Tibial nerve (tissue), 4 donors: ENCODE data around the gene TSC22D1. TPM values are rescaled to one million over a fixed set of nuclear protein-coding genes. Genes with fewer than 3 reads are reported as not detected.

Experiments used
- DNase-seq, 2 donors: peaks; one replicate each; pipeline ENCODE4 v3.0.0-alpha.2; 2019; ENCODE audit warnings: low spot score in 2 of 2
- H3K27ac ChIP-seq, 4 donors: fragments of 200-600 bp; sonication (generic) in 3 of 4; one replicate each; pipeline ENCODE4 v1.5.1; 2017 to 2019; ENCODE audit warnings: mild to moderate bottlenecking in 1 of 4
- H3K27me3 ChIP-seq, 2 donors: fragments of 200-600 bp; sonication (generic) in 1 of 2; one replicate each; pipeline versions ENCODE4 v1.5.1 to v1.6.0; 2017 to 2019
- H3K36me3 ChIP-seq, 3 donors: fragments of 200-600 bp; sonication (generic); one replicate each; pipeline ENCODE4 v1.5.1; 2018 to 2019
- H3K4me1 ChIP-seq, 4 donors: fragments of 200-600 bp; sonication (generic) in 3 of 4; one replicate each; pipeline ENCODE4 v1.5.1; 2017 to 2019
- H3K4me3 ChIP-seq, 4 donors: fragments of 200-600 bp; sonication (generic) in 3 of 4; one replicate each; pipeline ENCODE4 v1.5.1; 2017 to 2019; ENCODE audit warnings: mild to moderate bottlenecking in 1 of 4, moderate library complexity in 1 of 4
- H3K9me3 ChIP-seq, 4 donors: fragments of 200-600 bp; sonication (generic) in 3 of 4; one replicate each; pipeline ENCODE4 v1.5.1; 2017 to 2019
- EP300 ChIP-seq, 2 donors: sonication (generic); formaldehyde crosslinking; IDR thresholded peaks; one replicate each; pipeline ENCODE4 v1.6.1; 2017; ENCODE audit warnings: antibody characterized with exemption in 2 of 2, mild to moderate bottlenecking in 1 of 2
- POLR2A ChIP-seq, 2 donors: fragments of 450-650 bp; IDR thresholded peaks; one replicate each; pipeline ENCODE4 v1.6.1; 2017; ENCODE audit warnings: antibody characterized with exemption in 2 of 2, mild to moderate bottlenecking in 2 of 2, moderate library complexity in 2 of 2
- WGBS, 2 donors: methylation state at CpG; one replicate each; pipeline ENCODE4 v1.1.5; 2018; 5-methylcytosine and 5-hydroxymethylcytosine counted together
- total RNA-seq, 4 donors: library from RNA; depleted of rRNA; stranded (reverse); fragments of >200 nt; gene quantifications; one replicate each; pipeline ENCODE4 v1.1.0, GENCODE V29; 2016
- TF ChIP-seq, protein P1 (sequence below), 5 experiments: fragments of 200-600 bp in 3 of 5; fragments of 450-650 bp in 2 of 5; sonication (generic) in 3 of 5; IDR thresholded peaks; one replicate each; pipeline ENCODE4 v1.5.1; 2016 to 2019; ENCODE audit warnings: antibody characterized with exemption in 5 of 5, mild to moderate bottlenecking in 3 of 5, moderate library complexity in 2 of 5

Gene TSC22D1
- total RNA-seq, 4 donors from 2014 or later: 203 to 334 (median 213) TPM

DNA sequence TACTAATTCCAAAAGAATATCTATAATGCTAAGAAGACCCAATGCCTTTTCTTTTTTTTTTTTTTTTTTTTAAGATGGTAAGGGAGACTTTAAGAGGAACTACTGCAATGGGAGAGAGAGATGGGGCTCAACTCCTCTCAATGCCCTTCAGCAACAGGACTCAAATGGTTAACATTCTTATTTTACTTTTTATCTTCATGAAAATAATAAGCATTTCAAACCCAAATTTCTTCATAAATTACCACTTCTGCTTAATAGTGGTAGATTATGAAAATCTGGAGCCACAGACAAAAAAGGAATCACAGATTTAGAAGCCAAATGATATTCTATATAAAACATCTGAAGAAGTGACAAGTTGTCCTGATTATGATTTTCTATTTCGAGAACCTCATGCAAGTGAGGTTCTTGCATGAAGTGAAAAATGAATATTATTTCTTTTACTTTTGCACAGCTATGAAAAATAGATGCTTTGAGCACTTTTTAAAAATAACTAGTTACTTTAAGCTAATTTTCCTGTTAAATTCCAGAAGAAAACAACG lies 128.3 kb downstream of the TSC22D1 start:
- TF ChIP-seq, protein P1, sequence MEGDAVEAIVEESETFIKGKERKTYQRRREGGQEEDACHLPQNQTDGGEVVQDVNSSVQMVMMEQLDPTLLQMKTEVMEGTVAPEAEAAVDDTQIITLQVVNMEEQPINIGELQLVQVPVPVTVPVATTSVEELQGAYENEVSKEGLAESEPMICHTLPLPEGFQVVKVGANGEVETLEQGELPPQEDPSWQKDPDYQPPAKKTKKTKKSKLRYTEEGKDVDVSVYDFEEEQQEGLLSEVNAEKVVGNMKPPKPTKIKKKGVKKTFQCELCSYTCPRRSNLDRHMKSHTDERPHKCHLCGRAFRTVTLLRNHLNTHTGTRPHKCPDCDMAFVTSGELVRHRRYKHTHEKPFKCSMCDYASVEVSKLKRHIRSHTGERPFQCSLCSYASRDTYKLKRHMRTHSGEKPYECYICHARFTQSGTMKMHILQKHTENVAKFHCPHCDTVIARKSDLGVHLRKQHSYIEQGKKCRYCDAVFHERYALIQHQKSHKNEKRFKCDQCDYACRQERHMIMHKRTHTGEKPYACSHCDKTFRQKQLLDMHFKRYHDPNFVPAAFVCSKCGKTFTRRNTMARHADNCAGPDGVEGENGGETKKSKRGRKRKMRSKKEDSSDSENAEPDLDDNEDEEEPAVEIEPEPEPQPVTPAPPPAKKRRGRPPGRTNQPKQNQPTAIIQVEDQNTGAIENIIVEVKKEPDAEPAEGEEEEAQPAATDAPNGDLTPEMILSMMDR (IDR thresholded peaks at IDR 0.05): no peak
- TF ChIP-seq EP300 (IDR thresholded peaks at IDR 0.05): no peak
- no peak for TF ChIP-seq POLR2A (IDR thresholded peaks at IDR 0.05)
- H3K4me1 ChIP-seq: no peaks in the 10 kb centered on the region
- WGBS, 2 donors: 95 to 98% methylated on average over 2 of the region's 2 CpGs
- H3K9me3 ChIP-seq: peaks cover 0 to 4% (median 0%) of the 10 kb centered on the region in 4 donors
- no peak overlapping the region for H3K27ac ChIP-seq
- no peak for DNase-seq
- H3K4me3 ChIP-seq: no peak overlapping the region
- no peaks in the 10 kb centered on the region for H3K27me3 ChIP-seq
- no peaks in the 10 kb centered on the region for H3K36me3 ChIP-seq

DNA sequence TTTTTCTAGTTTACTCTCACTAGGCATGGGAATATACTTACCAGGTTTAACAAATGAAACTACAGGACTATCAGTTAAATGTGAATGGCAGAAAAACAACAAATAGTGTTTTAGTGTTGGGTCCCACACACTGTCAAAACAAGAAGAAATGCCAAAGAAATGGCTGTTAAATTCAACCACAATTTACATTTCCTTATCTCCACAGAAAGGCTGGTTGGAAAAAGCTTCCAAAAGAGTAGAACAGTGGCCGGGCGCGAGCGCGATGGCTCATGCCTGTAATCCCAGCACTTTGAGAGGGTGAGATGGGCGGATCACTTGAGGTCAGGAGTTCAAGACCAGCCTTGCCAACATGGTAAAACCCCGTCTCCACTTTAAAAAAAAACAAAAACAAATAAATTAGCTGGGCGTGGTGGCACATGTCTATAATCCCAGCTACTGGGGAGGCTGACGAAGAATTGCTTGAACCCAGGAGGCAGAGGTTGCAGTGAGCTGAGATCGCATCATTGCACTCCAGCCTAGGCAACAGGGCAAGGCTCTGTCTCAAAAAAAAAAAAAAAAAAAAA lies 136.0 kb downstream of the TSC22D1 start:
- TF ChIP-seq, protein P1 (IDR thresholded peaks at IDR 0.05): no peak
- no peak for TF ChIP-seq EP300 (IDR thresholded peaks at IDR 0.05)
- TF ChIP-seq POLR2A (IDR thresholded peaks at IDR 0.05): no peak
- no peak overlapping the region for H3K27ac ChIP-seq

DNA sequence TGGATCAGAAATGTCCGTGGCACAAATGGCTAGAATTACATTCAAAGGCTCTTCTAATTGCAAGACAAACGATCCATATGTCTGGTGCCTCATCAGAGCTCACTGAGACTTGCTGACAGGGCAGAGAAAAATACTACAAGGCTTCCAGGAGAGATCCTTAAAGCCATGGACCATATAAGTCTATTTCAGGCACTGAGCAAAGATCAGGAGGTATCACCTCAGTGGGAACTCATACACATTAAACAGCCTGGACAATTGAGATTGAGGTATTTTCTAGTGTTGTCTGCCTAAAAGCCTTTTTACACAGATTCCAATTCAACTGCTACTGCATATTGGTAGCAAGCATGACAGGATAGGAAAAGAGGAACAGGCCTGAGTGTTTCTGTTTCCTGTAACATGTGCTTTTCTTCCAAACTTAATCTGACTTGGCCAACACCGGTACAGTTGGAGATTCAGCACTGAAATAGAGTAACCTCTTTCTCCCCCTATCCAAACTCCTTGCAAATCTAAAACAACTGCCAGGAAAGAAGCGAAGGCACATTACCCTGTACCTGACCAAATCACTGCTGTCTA lies 136.6 kb downstream of the TSC22D1 start:
- DNase-seq: no peak
- H3K4me1 ChIP-seq: peaks cover 0 to 17% (median under 1%) of the 10 kb centered on the region in 4 donors
- 65 to 66% methylated on average over 4 of the region's 4 CpGs for WGBS, 2 donors
- no peak overlapping the region for H3K27ac ChIP-seq
- no peaks in the 10 kb centered on the region for H3K9me3 ChIP-seq
- no peaks in the 10 kb centered on the region for H3K27me3 ChIP-seq
- peaks cover 0 to 3% (median 0%) of the 10 kb centered on the region in 3 donors for H3K36me3 ChIP-seq
- TF ChIP-seq, protein P1 (IDR thresholded peaks at IDR 0.05): no peak
- TF ChIP-seq POLR2A (IDR thresholded peaks at IDR 0.05) (no peak), EP300 (IDR thresholded peaks at IDR 0.05) (no peak)
- H3K4me3 ChIP-seq: no peak overlapping the region

More for the DNA sequence above, 136.0 kb downstream of the TSC22D1 start:
- no peak overlapping the region for H3K4me3 ChIP-seq
- no peaks in the 10 kb centered on the region for H3K9me3 ChIP-seq
- no peaks in the 10 kb centered on the region for H3K27me3 ChIP-seq
- peaks cover 0 to 13% (median 0%) of the 10 kb centered on the region in 4 donors for H3K4me1 ChIP-seq
- DNase-seq: no peak
- WGBS, 2 donors: 78 to 81% methylated on average over 10 of the region's 10 CpGs
- H3K36me3 ChIP-seq: no peaks in the 10 kb centered on the region

DNA sequence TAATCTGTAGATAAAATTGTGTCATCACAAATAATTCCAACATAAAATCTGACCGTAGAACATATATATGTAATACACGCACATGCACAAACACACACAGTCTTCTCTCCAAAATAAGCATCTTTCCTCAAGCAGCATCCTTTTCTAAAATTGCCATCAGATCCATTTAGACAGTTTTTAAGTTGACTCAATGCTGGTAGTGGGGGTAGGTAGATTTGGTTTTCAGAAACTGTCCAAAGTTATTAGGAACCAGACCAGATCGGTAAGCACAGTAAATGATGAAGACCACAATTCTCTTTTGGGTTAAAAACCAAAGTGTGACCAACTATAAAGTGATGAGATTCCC lies 137.9 kb downstream of the TSC22D1 start:
- no peak for DNase-seq
- Histone ChIP-seq H3K4me1 (peaks cover 0 to 30% (median 3%) of the 10 kb centered on the region in 4 donors), H3K36me3 (peaks cover 0 to 16% (median 0%) of the 10 kb centered on the region in 3 donors), H3K27me3 (no peaks in the 10 kb centered on the region), H3K27ac (no peak overlapping the region), H3K4me3 (no peak overlapping the region), H3K9me3 (no peaks in the 10 kb centered on the region)
- 13 to 21% methylated on average over 3 of the region's 3 CpGs for WGBS, 2 donors
- TF ChIP-seq, protein P1 (IDR thresholded peaks at IDR 0.05): peak in 1 of 5 experiments; percentile 3
- TF ChIP-seq POLR2A (IDR thresholded peaks at IDR 0.05) (no peak), EP300 (IDR thresholded peaks at IDR 0.05) (no peak)
